ENCODE results near the gene MGAT1. TPM values are rescaled to one million over a fixed set of nuclear protein-coding genes. Genes with fewer than 3 reads are reported as not detected.
"Not testable (repeated sequence)": the region's sequence is repeated elsewhere in the genome, so short reads cannot be mapped to it uniquely, and the experiment has no call there.

Gene MGAT1
- total RNA-seq, 1 donor from 2014 or later, result 116 TPM

DNA sequence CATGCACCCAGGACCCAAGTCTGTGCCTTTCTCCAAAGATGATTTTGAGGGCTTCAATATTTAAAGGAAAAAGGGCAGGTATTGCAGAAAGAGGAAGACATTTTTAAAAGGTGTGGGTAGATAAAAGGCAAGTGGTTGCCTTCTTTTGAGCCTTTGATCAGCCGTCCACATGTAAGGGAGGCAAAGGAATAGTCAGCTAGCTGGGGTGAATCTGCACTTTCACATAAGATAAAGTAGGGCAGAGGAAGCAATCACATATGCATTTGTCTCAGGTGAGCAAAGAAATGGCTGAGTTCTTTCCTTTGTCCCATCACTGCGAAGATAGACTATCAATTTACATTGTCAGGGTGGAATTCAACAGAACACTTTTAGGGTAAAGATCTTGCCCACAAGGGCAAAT lies 19.9 kb downstream of the MGAT1 start:
- no peaks in the 10 kb centered on the region for H3K79me2 ChIP-seq (ENCODE audit: insufficient read depth, low read length)
- H3K4me1 ChIP-seq (ENCODE audit: insufficient read depth, low read length), result peaks cover 27% of the 10 kb centered on the region
- no peak for DNase-seq (ENCODE audit: low read depth)
- Mint-ChIP-seq H3K27me3 (ENCODE audit: low read depth, unreplicated experiment) (peaks cover 2% of the 10 kb centered on the region), H3K36me3 (ENCODE audit: low read depth, unreplicated experiment) (peaks cover 5% of the 10 kb centered on the region), H3K4me1 (ENCODE audit: low read depth, unreplicated experiment) (peaks cover 37% of the 10 kb centered on the region), H3K27ac (ENCODE audit: unreplicated experiment) (no peak overlapping the region), H3K4me3 (ENCODE audit: unreplicated experiment) (no peak overlapping the region), H3K9me3 (ENCODE audit: unreplicated experiment) (peaks cover 2% of the 10 kb centered on the region)
- H3K27ac ChIP-seq (ENCODE audit: low read depth, low read length), result no peak overlapping the region
- no peak for FAIRE-seq
- no peaks in the 10 kb centered on the region for H4K20me1 ChIP-seq (ENCODE audit: insufficient read depth, low read length)
- TF ChIP-seq, protein P1, sequence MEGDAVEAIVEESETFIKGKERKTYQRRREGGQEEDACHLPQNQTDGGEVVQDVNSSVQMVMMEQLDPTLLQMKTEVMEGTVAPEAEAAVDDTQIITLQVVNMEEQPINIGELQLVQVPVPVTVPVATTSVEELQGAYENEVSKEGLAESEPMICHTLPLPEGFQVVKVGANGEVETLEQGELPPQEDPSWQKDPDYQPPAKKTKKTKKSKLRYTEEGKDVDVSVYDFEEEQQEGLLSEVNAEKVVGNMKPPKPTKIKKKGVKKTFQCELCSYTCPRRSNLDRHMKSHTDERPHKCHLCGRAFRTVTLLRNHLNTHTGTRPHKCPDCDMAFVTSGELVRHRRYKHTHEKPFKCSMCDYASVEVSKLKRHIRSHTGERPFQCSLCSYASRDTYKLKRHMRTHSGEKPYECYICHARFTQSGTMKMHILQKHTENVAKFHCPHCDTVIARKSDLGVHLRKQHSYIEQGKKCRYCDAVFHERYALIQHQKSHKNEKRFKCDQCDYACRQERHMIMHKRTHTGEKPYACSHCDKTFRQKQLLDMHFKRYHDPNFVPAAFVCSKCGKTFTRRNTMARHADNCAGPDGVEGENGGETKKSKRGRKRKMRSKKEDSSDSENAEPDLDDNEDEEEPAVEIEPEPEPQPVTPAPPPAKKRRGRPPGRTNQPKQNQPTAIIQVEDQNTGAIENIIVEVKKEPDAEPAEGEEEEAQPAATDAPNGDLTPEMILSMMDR (IDR thresholded peaks at IDR 0.05; ENCODE audit: insufficient read depth, low read depth, low read length), result no peak
- TF ChIP-seq EZH2 (IDR thresholded peaks at IDR 0.05; ENCODE audit: insufficient read depth, low read length), result no peak
- no peak overlapping the region for H2AFZ ChIP-seq (ENCODE audit: low read depth, low read length)
- H3K9ac ChIP-seq (ENCODE audit: low read length), result no peak overlapping the region
- H3K27me3 ChIP-seq (ENCODE audit: insufficient read depth, low read length), result no peaks in the 10 kb centered on the region
- H3K4me2 ChIP-seq (ENCODE audit: low read length), result no peak overlapping the region
- H3K4me3 ChIP-seq (ENCODE audit: insufficient read depth, low read depth, low read length), result no peak overlapping the region
- H3K9me3 ChIP-seq (ENCODE audit: insufficient read depth, low read depth, low read length), result no peaks in the 10 kb centered on the region
- no peaks in the 10 kb centered on the region for H3K36me3 ChIP-seq (ENCODE audit: insufficient read depth, low read length)

DNA sequence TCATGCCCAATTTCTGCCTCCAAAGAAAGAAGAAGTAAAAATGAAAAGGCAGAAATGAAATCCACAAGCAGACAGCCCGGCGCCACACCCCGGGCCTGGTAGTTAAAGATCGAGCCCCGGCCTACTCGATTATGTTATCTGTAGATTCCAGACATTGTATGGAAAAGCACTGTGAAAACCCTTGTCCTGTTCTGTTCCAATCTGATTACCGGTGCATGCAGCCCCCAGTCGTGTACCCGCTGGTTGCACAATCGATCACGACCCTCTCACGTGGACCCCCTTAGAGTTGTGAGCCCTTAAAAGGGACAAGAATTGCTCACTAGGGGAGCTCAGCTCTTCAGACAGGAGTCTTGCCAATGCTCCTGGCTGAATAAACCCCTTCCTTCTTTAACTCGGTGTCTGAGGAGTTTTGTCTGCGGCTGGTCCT lies 20.7 kb downstream of the MGAT1 start:
- not testable (repeated sequence) for H3K4me2 ChIP-seq (ENCODE audit: low read length); DNase-seq (ENCODE audit: low read depth); H3K27me3 Mint-ChIP-seq (ENCODE audit: low read depth, unreplicated experiment); H4K20me1 ChIP-seq (ENCODE audit: insufficient read depth, low read length); H3K79me2 ChIP-seq (ENCODE audit: insufficient read depth, low read length); H3K9ac ChIP-seq (ENCODE audit: low read length); H3K36me3 Mint-ChIP-seq (ENCODE audit: low read depth, unreplicated experiment); H3K4me3 Mint-ChIP-seq (ENCODE audit: unreplicated experiment); H3K36me3 ChIP-seq (ENCODE audit: insufficient read depth, low read length); H3K9me3 Mint-ChIP-seq (ENCODE audit: unreplicated experiment); FAIRE-seq; H3K27ac Mint-ChIP-seq (ENCODE audit: unreplicated experiment); H3K4me3 ChIP-seq (ENCODE audit: insufficient read depth, low read depth, low read length); H3K9me3 ChIP-seq (ENCODE audit: insufficient read depth, low read depth, low read length); H3K27me3 ChIP-seq (ENCODE audit: insufficient read depth, low read length); H2AFZ ChIP-seq (ENCODE audit: low read depth, low read length); H3K27ac ChIP-seq (ENCODE audit: low read depth, low read length)
- H3K4me1 Mint-ChIP-seq (ENCODE audit: low read depth, unreplicated experiment), result peaks cover 28% of the 10 kb centered on the region
- peaks cover 19% of the 10 kb centered on the region for H3K4me1 ChIP-seq (ENCODE audit: insufficient read depth, low read length)

DNA sequence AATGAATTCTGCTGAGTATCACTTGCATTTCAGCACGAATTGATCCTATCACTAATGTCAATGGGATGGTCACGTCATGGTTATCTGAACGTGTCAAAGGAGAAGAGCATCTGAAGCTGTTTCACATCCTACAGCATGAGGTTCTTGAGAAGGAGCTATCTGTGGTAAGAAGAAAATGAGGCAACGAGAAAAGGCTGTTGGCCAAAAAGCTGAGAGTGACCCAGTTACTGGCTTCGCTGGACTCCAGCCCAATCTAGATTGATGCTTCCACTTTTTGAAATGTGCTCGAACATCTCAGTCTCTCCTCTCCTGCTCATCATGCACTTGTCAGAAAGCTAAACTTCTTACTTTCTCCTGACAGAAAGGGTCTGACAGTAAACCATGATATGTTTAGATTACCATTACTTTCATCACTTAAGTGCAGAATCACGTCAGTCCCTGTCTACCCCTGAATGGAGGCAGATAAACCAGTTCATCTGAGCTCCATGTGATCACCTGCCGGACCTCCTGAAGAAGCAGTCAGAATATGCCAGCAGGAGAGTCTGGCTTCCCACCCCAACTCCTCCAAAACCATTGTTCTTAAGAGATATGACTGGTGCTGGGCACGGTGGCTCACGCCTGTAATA lies 22.5 kb downstream of the MGAT1 start:
- Mint-ChIP-seq H3K27ac (ENCODE audit: unreplicated experiment) (no peak overlapping the region), H3K27me3 (ENCODE audit: low read depth, unreplicated experiment) (peaks cover 2% of the 10 kb centered on the region), H3K9me3 (ENCODE audit: unreplicated experiment) (peaks cover 2% of the 10 kb centered on the region), H3K4me3 (ENCODE audit: unreplicated experiment) (no peak overlapping the region), H3K36me3 (ENCODE audit: low read depth, unreplicated experiment) (peaks cover 3% of the 10 kb centered on the region), H3K4me1 (ENCODE audit: low read depth, unreplicated experiment) (peaks cover 10% of the 10 kb centered on the region)
- no peak overlapping the region for H3K4me3 ChIP-seq (ENCODE audit: insufficient read depth, low read depth, low read length)
- no peaks in the 10 kb centered on the region for H3K27me3 ChIP-seq (ENCODE audit: insufficient read depth, low read length)
- DNase-seq (ENCODE audit: low read depth) (no peak), FAIRE-seq (no peak)
- no peak overlapping the region for H2AFZ ChIP-seq (ENCODE audit: low read depth, low read length)
- H3K9me3 ChIP-seq (ENCODE audit: insufficient read depth, low read depth, low read length), result no peaks in the 10 kb centered on the region
- no peaks in the 10 kb centered on the region for H3K79me2 ChIP-seq (ENCODE audit: insufficient read depth, low read length)
- H3K36me3 ChIP-seq (ENCODE audit: insufficient read depth, low read length), result no peaks in the 10 kb centered on the region
- H3K9ac ChIP-seq (ENCODE audit: low read length), result no peak overlapping the region
- TF ChIP-seq, protein P1 (IDR thresholded peaks at IDR 0.05; ENCODE audit: insufficient read depth, low read depth, low read length), result no peak
- no peak for TF ChIP-seq EZH2 (IDR thresholded peaks at IDR 0.05; ENCODE audit: insufficient read depth, low read length)
- H3K4me2 ChIP-seq (ENCODE audit: low read length), result no peak overlapping the region
- H4K20me1 ChIP-seq (ENCODE audit: insufficient read depth, low read length), result no peaks in the 10 kb centered on the region
- H3K27ac ChIP-seq (ENCODE audit: low read depth, low read length), result no peak overlapping the region
- peaks cover under 1% of the 10 kb centered on the region for H3K4me1 ChIP-seq (ENCODE audit: insufficient read depth, low read length)

All from astrocyte (in vitro differentiated cells and primary cell).